Measurements from ENCODE around the gene PLCXD3. TPM values are rescaled to one million over a fixed set of nuclear protein-coding genes. Genes with fewer than 3 reads are reported as not detected.
A peak's percentile ranks its signal among the peaks of the same experiment; 100 is the strongest.

Gene PLCXD3
- total and polyA plus RNA-seq, 12 donors = 25.4 to 104 (median 51.6) TPM

DNA sequence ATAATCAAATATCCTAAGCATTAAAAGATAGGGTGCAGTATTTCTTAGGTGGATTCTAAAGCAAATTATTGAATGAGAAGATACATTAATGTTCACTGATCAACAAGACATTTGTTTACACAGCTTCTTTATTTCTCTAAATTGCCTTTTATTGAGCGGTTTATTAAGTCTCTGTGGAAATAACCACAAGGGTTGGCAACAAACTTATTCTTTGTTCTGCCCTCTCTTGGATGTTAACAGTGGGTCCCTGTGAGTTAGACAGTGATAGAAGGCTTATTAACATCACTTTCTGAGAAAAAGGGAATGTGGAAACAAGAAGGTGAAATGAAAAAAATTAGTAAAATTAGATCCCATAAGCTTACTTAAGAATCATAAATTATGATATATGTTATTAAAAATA is 214.3 kb downstream of the PLCXD3 start:
- DNase-seq (no peak), ATAC-seq (no peak)
- H3K27ac ChIP-seq = no peak overlapping the region
- TF ChIP-seq CTCF (IDR thresholded peaks at IDR 0.05) = no peak
- WGBS, 2 donors = 83 to 92% methylated on average over 1 of the region's 1 CpG
- H3K9me3 ChIP-seq = no peaks in the 10 kb centered on the region
- intact Hi-C loops (cut with DNase I) = no loop called here
- no peaks in the 10 kb centered on the region for H3K36me3 ChIP-seq
- no peaks in the 10 kb centered on the region for H3K4me1 ChIP-seq
- H3K4me3 ChIP-seq = no peak overlapping the region
- no peaks in the 10 kb centered on the region for H3K27me3 ChIP-seq

DNA sequence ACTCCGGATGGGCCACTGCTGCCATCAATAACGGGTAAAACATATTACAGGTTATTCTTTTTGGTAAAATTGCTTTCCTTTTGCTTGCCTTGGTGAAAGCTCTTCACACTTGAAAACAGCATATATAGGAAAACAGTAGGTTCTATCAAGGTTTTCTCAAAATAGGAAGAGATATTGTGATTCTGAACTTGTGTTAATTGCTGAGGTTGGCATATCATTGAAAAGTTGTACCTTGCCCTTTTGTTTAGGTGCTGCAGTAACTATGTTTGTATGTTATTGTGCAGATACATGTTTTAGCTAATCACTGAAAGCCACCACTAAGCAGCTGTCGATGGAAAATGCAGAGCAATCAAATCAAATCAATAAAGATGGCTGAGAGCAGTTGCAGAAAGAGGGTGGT is 219.1 kb downstream of the PLCXD3 start:
- DNase-seq = no peak
- no peaks in the 10 kb centered on the region for H3K27me3 ChIP-seq
- H3K4me1 ChIP-seq = peaks cover 0 to 8% (median 0%) of the 10 kb centered on the region in 9 donors
- WGBS, 2 donors = 86 to 93% methylated on average over 3 of the region's 3 CpGs
- intact Hi-C loops (cut with DNase I) = loop anchor here in 1 of 10 donors (2.0 kb wide), 1 partner anchor 23 kb away; no protein-coding TSS in a partner anchor
- H3K36me3 ChIP-seq = no peaks in the 10 kb centered on the region
- H3K27ac ChIP-seq = no peak overlapping the region
- no peak overlapping the region for H3K4me3 ChIP-seq
- ATAC-seq = no peak
- no peaks in the 10 kb centered on the region for H3K9me3 ChIP-seq
- TF ChIP-seq CTCF (IDR thresholded peaks at IDR 0.05) = no peak

DNA sequence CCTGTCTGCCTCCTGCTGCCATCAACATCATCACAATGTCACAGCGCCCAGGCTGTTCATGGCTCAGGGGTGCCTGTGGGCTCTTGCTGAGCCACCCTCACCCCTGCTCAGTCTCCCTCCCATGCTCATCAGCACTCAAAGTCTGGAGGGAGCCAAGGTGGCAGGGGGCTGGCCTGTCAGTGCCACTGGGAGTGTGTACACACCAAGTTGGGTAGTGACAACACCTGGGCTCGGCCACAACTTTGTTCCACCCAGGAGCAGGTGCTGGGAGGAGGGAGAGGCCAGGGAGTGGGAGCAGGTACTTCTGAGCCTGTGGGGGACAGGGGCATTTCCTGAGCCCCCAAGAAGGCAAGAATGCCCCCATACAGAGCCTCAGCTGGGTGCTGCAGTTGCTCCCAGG is 219.6 kb downstream of the PLCXD3 start:
- intact Hi-C loops (cut with DNase I) = loop anchor here in 1 of 10 donors (2.0 kb wide), 1 partner anchor 24 kb away; no protein-coding TSS in a partner anchor
- no peak overlapping the region for H3K27ac ChIP-seq
- H3K4me3 ChIP-seq = no peak overlapping the region
- no peak for DNase-seq
- no peak for TF ChIP-seq CTCF (IDR thresholded peaks at IDR 0.05)
- H3K9me3 ChIP-seq = no peaks in the 10 kb centered on the region
- H3K36me3 ChIP-seq = no peaks in the 10 kb centered on the region
- H3K4me1 ChIP-seq = peaks cover 0 to 11% (median 0%) of the 10 kb centered on the region in 9 donors
- no peaks in the 10 kb centered on the region for H3K27me3 ChIP-seq
- WGBS, 2 donors = 93 to 94% methylated on average over 2 of the region's 2 CpGs
- ATAC-seq = peak in 1 of 8 donors; percentile 8

GRCh38 chr5:41289970-41290464 is 220.4 kb downstream of the PLCXD3 start:
- H3K4me3 ChIP-seq = no peak overlapping the region
- peak in 1 of 8 donors; percentile 51 for ATAC-seq

More at GRCh38 chr5:41289970-41290464, 220.4 kb downstream of the PLCXD3 start:
- H3K27me3 ChIP-seq = no peaks in the 10 kb centered on the region
- no peak for DNase-seq
- no peaks in the 10 kb centered on the region for H3K36me3 ChIP-seq
- no peaks in the 10 kb centered on the region for H3K9me3 ChIP-seq
- peaks cover 0 to 14% (median 0%) of the 10 kb centered on the region in 9 donors for H3K4me1 ChIP-seq
- no peak overlapping the region for H3K27ac ChIP-seq
- TF ChIP-seq CTCF (IDR thresholded peaks at IDR 0.05) = no peak
- intact Hi-C loops (cut with DNase I) = loop anchor here in 2 of 10 donors (2.0 to 10.0 kb wide), 2 partner anchors 25 to 225 kb away; partner anchors contain the start of gene PLCXD3 (in 1 of the 2)
- WGBS, 2 donors = 86 to 91% methylated on average over 4 of the region's 4 CpGs
